GM18868 (cell line): ENCODE data around the gene LRATD1.
"Not testable (repeated sequence)": the region's sequence is repeated elsewhere in the genome, so short reads cannot be mapped to it uniquely, and the experiment has no call there.

Experiments
- ATAC-seq: cut with Tn5 transposase; IDR thresholded peaks from one replicate; pipeline ENCODE4 v1.9.1; 2021; ENCODE audit warnings: mild to moderate bottlenecking, moderate library complexity; ENCODE audit not compliant: unreplicated experiment

The LRATD1 gene, protein sequence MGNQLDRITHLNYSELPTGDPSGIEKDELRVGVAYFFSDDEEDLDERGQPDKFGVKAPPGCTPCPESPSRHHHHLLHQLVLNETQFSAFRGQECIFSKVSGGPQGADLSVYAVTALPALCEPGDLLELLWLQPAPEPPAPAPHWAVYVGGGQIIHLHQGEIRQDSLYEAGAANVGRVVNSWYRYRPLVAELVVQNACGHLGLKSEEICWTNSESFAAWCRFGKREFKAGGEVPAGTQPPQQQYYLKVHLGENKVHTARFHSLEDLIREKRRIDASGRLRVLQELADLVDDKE

DNA sequence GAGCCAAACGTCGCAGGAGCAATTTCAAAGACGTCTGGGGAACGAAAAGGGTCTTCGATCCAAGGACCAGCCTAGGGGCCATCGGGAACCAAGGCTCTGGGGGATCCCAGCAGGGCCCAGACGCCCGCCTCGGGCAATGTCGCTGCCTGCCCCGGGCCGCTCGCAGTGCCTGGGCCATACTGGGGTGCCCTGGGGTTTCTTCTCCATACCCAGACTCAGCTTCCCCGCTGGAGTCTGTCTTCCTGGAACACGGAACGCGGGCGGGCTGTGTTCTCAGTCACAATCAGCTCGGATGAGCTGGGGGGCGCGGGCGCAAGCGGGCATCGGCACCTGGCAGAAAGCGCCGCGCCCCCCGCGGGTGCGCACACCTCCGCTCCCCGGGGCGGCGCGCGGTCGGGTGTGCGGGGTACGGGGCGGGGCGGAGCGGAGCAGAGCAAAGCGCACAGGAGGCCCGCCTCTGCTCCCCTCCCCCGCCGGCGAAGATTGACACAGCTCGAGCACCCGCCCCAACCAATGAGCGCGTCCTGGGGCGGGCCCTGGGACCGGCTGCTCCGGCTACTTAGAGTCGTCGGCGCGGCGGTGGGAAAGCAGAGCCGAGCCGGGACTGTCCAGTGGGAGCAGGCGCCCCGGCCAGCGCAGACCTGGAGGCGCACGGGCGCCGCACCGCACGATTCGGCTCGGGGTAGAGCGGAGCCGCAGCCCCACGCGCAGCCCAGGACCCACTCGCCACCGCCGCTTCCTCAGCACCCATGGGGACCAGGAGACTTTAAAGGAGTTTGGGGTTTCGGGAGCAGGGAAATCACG is at the start of gene LRATD1:
Gene LRATD1 (plus strand): TSS at position 585 of the 804 bp plus-strand sequence. CDS start 1,263 bp downstream, outside the sequence.
- no peak for ATAC-seq

DNA sequence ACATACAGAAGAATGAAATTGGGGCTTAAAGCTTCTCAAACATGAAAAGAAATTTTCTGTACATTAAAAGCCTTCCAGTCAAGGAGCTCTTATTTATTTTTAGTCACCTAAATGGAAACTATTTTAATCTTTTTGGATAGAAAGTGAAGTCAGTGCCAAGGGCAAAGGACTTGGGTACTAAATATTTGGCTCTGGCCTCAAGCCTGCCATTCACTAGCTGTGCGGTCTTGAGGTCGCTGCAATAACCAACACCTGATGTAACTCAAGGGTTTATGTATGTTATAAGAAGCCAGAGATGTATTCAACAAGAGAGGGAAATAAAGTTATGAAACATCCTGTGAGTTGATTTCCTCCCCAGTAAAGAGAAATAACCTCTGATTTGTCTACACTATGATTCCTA is 49.5 kb upstream of the LRATD1 start:
- ATAC-seq, result no peak

DNA sequence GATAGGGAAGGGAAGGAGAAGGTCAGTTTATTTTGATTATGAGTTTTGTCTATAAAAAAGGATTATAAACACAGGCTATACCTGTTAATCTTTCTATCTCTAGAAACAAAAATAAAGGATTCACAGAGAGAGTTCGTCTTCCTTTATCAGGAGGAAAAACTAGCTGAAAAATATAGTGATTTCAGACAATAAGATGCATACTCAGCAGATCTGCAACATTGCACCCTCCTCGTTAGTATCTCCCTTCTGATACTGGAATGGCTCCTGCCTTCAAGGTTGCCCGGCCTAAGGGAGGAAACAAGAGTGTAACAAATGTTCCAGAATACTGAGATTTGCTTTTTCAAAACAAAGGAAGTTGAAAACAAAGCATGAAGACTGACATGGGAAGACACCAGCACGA is 48.7 kb upstream of the LRATD1 start:
- ATAC-seq, result no peak

DNA sequence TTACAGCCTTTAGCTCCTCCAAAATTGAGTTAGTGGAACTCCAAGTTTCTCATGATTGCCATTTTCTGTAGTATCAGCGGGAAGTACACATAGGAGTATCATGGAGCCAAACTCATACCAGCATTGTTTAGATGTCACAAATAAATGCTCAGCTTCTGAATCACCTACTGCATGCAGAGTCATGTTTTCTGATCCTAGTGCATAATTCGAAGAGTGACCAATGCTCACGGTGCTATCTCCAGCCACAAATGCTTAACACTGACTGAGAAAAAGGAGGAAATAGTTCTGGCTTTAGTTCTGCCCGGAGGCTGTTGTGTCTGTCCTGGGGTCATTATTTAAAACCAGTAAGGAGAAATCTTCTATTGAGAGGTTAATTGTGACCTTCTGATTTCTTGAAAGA is 45.4 kb upstream of the LRATD1 start:
- ATAC-seq, result no peak

DNA sequence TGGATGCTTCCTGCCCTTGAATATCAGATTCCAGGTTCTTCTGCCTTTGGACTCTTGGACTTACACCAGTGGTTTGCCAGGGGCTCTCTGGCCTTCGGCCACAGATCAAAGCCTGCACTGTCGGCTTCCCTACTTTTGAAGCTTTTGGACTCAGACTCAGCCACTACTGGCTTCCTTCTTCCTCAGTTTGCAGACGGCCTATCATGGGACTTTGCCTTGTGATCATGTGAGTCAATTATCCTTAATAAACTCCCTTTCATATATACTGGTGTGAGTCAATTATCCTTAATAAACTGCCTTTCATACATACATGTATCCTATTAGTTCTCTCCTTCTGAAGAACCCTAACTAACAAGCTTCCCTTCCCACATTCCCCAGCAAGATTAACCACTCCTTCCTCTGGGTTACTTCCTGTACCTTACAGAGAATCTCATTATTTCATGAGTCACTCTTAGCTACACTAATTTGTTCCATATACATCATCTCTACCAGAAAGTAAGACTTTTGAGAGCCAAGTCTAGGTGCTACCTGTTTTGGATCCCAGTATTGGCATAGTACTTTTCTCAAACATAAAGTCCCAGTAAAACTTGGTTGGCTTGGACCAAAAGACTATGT is 31.3 kb upstream of the LRATD1 start:
- no peak for ATAC-seq

DNA sequence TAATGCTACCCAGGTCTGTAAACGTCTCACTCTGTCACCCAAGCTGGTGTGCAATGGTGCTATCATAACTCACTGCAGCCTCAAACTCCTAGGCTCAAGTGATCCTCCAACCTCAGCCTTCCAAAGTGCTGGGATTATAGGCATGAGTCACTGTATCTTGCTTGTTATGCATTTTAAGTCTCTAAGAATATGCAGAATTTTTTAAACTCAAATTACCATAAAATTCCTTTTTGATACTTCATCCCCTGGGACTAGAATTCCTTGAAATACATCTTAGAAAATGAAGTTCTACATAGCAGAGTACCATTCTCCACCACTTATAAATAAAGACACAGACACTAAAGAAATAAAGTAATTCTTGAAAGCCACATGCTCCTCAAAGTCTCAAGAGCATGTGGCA is 30.2 kb upstream of the LRATD1 start:
- ATAC-seq, result no peak

DNA sequence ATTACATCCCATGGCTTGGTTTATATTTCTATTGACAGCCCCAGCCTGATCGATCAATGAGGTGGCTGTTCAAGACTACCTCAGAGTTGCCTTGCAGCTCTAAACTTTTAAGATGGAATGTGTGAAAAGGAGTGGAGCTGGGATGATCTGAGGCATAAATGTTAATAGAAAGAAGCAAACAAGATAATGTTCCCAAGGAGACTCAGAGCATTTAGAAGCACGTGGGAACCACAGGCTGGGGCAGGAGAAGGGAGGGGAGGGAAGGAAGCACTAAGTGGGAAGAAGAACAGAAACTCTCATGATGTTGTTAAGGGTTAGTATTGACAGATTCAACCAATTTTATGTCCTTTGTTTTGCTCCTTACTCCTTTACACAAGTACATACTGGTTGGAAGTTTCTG is 28.8 kb upstream of the LRATD1 start:
- no peak for ATAC-seq

DNA sequence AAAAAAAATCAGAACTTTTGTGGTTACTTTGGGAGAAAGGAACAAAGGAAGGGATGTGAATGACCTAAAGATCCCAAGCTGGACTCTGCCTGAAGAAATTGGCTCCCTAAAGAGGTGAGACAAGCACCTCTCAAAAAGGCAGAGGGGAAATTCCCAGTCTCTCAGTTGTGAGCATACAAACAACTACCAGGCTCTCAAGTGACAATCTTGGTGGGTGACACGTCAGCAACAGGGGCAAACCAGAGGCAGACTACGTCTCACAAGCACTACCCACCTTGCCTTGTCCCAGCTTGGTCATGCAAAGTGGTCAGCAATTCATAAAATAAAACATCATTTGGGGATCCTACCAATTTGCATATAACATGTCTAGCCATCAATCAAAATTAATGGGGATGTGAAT is 24.3 kb upstream of the LRATD1 start:
- peak; percentile 61 for ATAC-seq

DNA sequence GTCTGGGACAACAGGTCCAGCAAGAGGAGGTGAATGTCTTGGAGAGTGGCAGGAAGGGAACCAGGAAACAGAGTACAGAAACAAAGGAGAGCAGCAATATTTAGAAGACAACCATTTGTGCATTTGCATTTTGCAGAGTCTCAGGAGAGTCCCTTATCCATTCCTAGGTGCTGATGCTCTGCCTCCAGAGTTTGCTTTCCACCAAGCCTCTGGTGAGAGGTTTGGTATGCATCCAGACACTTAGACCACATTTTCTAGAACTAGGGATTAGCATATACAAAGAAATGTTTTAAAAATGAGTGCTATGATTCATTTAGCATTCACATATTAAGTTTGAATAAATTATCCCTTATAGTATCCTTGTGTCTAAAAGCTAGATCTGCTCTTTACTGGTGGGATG is 18.5 kb upstream of the LRATD1 start:
- no peak for ATAC-seq

DNA sequence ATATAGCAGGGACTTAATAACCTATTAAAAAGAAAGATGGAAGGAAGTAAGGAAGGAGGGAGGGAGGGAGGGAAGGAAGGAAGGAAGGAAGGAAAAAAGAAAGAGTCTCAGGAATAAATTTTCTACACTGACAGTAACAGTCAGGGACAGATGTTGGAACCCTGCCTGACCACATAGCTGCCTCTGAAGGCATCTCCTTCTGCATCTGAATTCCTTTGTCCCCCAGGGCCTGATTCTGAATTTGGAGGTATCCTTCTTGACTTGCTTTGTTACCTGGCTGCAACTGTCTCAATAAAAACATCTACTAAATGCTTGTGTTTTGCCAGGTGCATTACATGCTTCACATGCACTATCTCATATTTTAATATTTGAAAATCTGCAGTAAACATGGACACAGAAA is 17.4 kb upstream of the LRATD1 start:
- ATAC-seq, result no peak

DNA sequence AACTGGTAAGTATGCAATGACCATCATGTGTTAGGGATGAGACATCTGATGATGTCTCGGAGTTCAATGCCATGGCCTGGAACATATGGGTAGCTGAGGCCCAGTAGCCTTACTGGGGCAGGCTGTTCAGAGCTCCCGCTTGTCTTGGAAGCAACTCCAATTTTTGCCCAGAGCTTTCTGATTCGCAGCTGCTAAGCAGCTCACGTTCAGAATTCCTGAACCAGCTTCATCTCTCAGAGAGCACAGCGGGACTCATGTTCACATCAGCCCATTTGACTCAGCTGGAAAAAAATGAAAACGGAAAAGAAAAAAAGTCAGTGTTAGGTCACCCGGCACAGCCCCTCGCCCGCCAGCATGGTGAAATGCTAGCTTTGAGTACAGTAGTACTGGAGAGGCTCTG is 16.8 kb upstream of the LRATD1 start:
- no peak for ATAC-seq

DNA sequence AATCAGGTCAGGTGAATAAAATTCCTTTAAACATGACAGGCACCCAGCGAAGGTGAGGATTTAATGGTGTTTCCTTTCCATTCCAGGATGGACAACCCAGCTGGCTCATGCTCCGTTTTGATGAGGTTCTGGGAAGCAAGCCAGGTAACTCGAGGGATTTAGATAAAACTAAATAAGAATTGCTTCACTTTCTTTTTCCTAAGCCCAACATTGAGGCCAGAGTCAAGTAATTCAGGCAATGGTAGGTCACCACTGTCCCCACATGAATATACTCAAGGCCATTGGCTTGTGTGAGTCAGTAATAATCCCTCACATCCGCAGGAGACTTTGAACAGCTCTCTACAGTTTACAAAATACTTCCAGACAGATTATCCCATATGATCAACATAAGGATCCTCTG is 16.2 kb upstream of the LRATD1 start:
- ATAC-seq, result no peak

DNA sequence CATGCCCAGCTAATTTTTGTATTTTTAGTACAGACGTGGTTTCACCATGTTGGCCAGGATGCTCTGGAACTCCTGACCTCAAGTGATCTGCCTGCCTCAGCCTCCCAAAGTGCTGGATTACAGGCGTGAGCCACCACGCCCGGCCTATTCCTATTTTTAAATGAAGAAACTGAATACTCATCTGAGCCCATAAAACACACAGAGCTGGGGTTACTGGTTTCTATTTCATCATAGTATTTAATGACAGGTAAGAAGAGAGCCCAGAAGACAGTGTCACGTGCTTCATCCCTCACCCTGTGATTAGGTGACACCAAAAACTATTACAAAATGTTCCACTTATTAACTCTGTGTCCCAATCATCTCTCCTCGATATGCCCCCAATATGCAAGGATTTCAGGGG is 15.6 kb upstream of the LRATD1 start:
- ATAC-seq, result no peak

DNA sequence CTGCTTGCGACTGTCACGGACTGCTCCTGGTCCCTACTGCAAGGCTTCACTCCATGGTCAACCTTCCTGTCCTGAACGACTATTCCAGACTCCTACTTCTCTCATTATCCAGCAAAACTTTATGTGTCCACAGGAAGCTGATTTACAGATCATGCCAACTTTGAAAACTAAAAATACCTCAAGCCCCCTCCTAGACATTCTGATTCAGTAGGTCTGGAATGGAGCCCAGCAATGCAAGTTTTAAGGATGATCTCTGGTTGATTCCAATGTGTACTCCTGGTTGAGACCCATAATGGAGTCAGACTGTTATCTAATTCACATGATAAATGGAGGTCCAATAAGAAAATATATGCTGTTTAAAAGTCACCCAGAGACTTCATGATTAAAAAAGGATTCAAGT is 13.1 kb upstream of the LRATD1 start:
- no peak for ATAC-seq

DNA sequence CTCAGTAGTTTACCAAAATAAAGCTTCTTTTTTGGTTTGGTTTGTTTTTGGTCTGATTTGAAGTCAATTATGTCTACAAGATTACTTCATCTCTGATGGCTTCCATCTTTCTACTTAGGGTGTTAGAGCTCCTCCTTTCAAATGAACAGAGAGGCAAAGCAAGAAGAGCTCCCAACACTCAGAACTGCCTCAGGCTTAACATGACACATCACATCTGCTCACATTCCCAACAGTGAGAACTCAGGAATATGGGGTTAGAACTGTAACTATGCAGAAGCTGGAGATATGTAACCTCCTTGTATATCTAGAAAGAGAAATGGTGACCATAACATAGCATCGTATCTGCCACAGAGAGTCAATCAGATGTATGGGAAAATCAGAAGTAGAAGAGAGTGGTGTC is 11.4 kb upstream of the LRATD1 start:
- no peak for ATAC-seq

DNA sequence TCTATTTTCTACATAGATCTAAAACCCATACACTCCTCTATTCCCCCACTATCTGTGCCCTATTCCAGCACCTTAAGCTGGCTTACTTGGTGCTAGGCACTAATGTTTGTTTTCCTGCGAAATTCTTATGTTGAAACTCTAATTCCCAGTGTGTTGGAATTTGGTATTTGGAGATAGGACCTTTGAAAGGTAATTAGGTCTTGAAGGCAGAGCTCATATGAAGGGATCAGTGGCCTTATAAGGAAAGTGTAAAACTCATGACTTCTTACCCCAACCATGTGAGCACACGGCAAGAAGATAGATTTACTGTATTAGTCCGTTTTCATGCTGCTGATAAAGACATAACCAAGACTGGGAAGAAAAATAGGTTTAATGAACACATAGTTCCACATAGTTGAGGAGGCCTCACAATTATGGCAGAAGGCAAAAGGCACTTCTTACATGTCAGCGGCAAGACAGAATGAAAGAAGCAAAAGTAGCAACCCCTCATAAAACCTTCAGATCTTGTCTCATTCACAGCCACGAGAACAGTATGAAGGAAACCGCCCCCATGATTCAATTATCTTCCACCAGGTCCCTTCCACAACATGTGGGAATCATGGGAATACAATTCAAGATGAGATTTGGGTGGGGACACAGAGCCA is 10.5 kb upstream of the LRATD1 start:
- no peak for ATAC-seq

DNA sequence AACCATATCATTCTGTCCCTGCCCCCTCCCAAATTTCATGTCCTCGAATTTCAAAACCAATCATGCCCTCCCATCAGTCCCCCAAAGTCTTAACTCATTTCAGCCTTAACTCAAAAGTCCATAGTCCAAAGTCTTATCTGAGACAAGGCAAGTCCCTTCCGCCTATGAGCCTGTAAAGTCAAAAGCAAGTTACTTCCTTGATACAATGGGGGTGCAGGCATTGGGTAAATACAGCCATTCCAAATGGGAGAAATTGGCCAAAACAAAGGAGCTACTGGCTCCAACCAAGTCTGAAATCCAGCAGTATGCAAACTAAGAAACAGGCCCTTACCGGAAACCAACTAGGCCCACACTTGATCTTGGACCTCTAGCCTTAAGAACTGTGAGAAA is 10.0 kb upstream of the LRATD1 start:
- not testable (repeated sequence) for ATAC-seq

DNA sequence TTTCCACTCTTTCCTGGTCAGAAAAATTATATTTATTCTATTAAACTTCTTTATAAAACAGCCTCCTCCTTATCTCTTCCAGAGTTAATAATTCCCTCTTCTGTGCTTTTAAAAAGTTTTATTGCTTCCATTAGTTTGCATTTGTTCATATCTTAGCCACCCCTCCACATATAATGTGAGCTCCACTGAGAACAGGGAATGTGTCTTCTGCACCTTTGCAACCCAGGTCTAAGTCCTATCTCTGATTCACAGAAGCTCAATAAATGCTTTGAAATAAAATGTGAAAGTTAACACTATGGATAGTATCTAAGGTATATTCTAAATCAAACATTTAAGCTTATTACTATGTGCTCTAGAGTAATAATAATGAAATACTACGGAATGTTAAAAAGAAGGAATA is 9.3 kb upstream of the LRATD1 start:
- no peak for ATAC-seq

DNA sequence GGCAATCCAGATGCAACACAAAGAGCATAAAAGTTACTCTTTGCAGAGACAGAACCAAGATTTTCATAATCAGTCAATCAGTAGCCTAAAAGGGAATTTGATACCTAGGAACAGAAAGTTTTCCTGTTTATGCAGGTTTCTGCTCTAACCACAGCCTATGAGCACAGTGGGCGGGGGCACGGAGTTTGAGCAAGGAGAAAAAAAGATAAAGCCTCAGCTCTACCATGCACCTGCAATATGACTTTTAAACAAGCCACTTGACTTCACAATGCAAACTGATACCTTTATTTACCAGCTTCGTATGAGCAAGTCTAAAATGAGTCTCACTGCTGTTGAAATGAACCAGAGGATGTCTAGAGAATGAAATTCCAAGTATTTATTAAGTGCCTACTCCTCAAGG is 5.6 kb upstream of the LRATD1 start:
- ATAC-seq, result no peak

DNA sequence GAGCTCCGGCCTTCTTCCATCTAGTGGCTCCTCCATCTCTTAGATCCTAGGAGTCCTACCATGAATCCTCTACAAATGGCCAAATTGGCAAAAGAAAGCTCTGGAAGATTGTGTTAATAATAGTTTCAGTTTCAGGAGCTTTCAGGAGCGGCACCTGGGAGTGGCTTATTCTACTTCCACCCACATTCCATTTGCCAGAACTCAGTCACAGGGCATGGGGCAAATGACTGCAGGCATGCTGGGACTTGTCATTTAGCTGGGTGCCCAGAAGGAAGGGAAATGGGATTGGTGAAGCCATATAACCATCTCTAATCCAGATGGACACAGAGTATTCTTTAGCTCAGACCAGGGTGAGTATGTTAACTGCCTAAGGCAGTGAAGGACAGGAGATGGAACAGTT is 3.6 kb upstream of the LRATD1 start:
- no peak for ATAC-seq

DNA sequence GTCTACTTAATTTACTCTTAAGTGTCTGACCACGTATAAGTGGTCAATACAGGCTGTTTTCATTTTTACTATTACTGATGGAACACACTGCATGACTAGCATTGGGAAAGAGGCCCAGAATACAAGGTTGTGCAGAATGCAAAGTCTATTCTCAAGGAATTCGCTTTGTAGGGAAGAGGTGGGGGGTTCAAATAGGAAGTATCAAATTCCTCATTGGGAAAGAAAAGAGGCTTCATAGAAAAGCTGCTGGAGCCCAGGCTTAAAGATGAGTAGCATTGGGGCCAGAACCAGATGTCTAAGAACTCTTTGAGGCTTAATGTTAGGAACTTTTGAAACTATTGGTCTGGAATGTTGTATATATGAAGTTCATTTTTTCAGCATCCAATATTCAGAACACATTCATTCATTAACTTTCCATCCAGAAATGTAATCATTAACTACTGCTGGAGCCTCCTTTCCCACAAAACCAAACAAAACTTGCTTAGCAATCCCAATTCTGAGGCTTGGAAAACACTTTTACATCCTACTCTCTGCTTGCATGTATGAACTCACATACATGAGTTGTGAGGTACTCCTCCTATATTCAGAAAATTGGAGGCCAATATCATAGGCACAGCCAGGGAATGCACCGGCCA is 994 bp upstream of the LRATD1 start:
- ATAC-seq, result no peak
